Esophagus muscularis mucosa (tissue), 4 donors: Measurements from ENCODE around the gene MRPL50.

Source experiments
- CTCF ChIP-seq, 3 experiments: fragments of 200-600 bp in 2 of 3; fragments of 450-650 bp in 1 of 3; sonication (generic) in 2 of 3; IDR thresholded peaks; one replicate each; pipeline ENCODE4 v1.5.1; 2017 to 2019; ENCODE audit warnings: antibody characterized with exemption in 3 of 3, mild to moderate bottlenecking in 2 of 3, moderate library complexity in 1 of 3
- EP300 ChIP-seq: sonication (generic); formaldehyde crosslinking; IDR thresholded peaks from one replicate; pipeline ENCODE4 v1.6.1; 2017; ENCODE audit warnings: antibody characterized with exemption
- POLR2A ChIP-seq: fragments of 450-650 bp; IDR thresholded peaks from one replicate; pipeline ENCODE4 v1.6.1; 2017; ENCODE audit warnings: antibody characterized with exemption, moderate library complexity, mild to moderate bottlenecking, low read depth

- TF ChIP-seq POLR2A (no peak), CTCF (IDR thresholded peaks at IDR 0.05) (no peak), EP300 (no peak)
Measured at GRCh38 chr9:101445353-101446029, 47.1 kb upstream of the MRPL50 start.
